GM19239 (cell line): ENCODE data around the gene CD74.
A peak's percentile ranks its signal among the peaks of the same experiment; 100 is the strongest.
"Not testable (repeated sequence)": the region's sequence is repeated elsewhere in the genome, so short reads cannot be mapped to it uniquely, and the experiment has no call there.

Source experiments
- DNase-seq: peaks from one replicate; pipeline ENCODE4 v3.0.0; 2011; ENCODE audit warnings: low spot score; ENCODE audit not compliant: insufficient read length
- FAIRE-seq: peaks from 2 replicates; lab custom pipeline; 2011; peaks lifted over from hg19 to GRCh38; lab: Jason Lieb, UNC

The CD74 gene

GRCh38 chr5:150442699-150443080, 30.0 kb upstream of the CD74 start:
- no peak for DNase-seq
- no peak for FAIRE-seq

- FAIRE-seq = no peak
Observed at GRCh38 chr5:150441813-150442698, 29.3 kb upstream of the CD74 start.

GRCh38 chr5:150440948-150441812, 28.5 kb upstream of the CD74 start:
- DNase-seq (no peak), FAIRE-seq (no peak)

More at GRCh38 chr5:150441813-150442698, 29.3 kb upstream of the CD74 start:
- no peak for DNase-seq

GRCh38 chr5:150438873-150439546, 26.3 kb upstream of the CD74 start:
- peak; percentile 55 for FAIRE-seq
- DNase-seq = no peak

GRCh38 chr5:150436141-150436680, 23.5 kb upstream of the CD74 start:
- DNase-seq (peak; percentile 91), FAIRE-seq (peak; percentile 94)

GRCh38 chr5:150434464-150434863, 21.8 kb upstream of the CD74 start:
- no peak for DNase-seq
- FAIRE-seq = no peak

GRCh38 chr5:150431574-150431973, 18.9 kb upstream of the CD74 start:
- FAIRE-seq (no peak), DNase-seq (no peak)

GRCh38 chr5:150431048-150431447, 18.3 kb upstream of the CD74 start:
- FAIRE-seq (no peak), DNase-seq (no peak)

- FAIRE-seq = no peak
- no peak for DNase-seq
Observed at GRCh38 chr5:150429410-150429873, 16.7 kb upstream of the CD74 start.

GRCh38 chr5:150428978-150429377, 16.3 kb upstream of the CD74 start:
- DNase-seq = no peak
- FAIRE-seq = no peak

GRCh38 chr5:150428106-150428876, 15.6 kb upstream of the CD74 start:
- FAIRE-seq = no peak

GRCh38 chr5:150426165-150426564, 13.5 kb upstream of the CD74 start:
- not testable (repeated sequence) for DNase-seq, FAIRE-seq

More at GRCh38 chr5:150428106-150428876, 15.6 kb upstream of the CD74 start:
- DNase-seq = no peak

- FAIRE-seq (no peak), DNase-seq (no peak)
Observed at GRCh38 chr5:150422758-150423157, 10.0 kb upstream of the CD74 start.

GRCh38 chr5:150422075-150422474, 9.4 kb upstream of the CD74 start:
- DNase-seq (no peak), FAIRE-seq (no peak)

- FAIRE-seq (peak; percentile 95), DNase-seq (no peak)
Observed at GRCh38 chr5:150419630-150420270, 7.0 kb upstream of the CD74 start.

- not testable (repeated sequence) for DNase-seq
- FAIRE-seq = peak; percentile 70
Observed at GRCh38 chr5:150413902-150414790, 1.4 kb upstream of the CD74 start.

GRCh38 chr5:150413176-150413901, 629 bp upstream of the CD74 start:
- DNase-seq (no peak), FAIRE-seq (no peak)
